HG02943 (cell line): ENCODE measurements around the gene FSHR.

Experiments used
- ATAC-seq: cut with Tn5 transposase; IDR thresholded peaks from one replicate; pipeline ENCODE4 v1.9.1; 2021; ENCODE audit warnings: mild to moderate bottlenecking, low read depth, moderate library complexity; ENCODE audit not compliant: unreplicated experiment

Gene FSHR

DNA sequence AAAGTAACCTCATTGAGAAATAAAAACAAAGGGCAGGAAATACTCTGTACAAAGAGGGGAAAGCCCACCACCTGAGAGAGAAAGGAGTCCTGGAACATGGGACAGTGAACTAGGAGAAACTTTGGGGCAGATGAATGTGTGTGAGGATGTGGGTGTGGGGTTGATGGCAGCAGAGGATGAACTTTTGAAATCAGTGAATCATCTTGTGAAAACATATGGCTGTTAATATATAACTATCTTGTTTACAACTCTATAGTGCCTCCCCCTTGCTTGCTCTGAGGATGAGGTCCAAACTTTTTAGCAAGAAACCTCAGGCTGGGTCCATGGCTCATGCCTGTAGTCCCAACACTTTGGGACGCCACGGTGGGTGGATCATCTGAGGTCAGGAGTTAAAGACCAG, 227.0 kb downstream of the FSHR start:
- ATAC-seq, result peak; percentile 76

DNA sequence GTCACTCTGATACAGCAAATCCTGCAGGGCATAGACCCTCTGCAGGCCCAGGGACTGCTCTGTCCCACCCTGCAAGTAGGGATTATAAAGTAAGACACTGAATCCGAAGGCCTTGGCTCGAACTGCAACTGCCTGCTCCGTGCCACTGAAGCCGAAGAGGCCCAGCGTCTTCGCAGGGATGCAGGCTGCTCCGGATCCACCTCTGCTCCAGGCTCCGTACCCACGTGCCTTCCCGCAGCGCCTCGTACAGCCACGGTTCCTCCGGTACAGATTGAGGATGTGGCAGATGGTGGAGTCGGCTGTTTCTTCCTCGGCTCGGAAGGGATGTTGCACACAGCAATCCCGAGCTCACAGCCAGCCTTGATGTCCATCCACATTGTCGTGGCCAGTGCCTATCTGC, 238.4 kb downstream of the FSHR start:
- ATAC-seq, result no peak

DNA sequence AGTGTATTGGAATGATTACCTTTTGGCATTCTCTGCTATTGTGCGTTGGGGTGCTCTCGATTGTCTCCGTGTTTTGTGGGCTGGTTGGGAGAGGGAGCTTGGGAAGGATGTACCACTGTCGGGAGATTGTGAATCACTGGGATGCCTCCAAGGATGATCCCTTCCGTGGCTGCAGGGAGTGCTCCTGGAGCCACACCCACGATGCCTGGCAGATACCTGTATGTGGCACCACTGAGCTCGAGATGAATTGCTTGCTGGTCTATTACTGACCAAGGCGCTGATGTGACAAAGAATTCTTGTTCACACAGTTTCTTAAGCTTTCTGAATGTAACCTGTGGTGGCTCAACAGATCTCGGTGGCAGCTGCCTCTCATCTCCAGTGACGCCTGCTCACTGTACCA, 239.1 kb downstream of the FSHR start:
- ATAC-seq, result no peak

GRCh38 chr2:48914477-48915089, 239.7 kb downstream of the FSHR start:
- ATAC-seq, result peak; percentile 83
